Measurements from ENCODE around the gene GJA8. TPM values are rescaled to one million over a fixed set of nuclear protein-coding genes. Genes with fewer than 3 reads are reported as not detected.
"Not testable (repeated sequence)": the region's sequence is repeated elsewhere in the genome, so short reads cannot be mapped to it uniquely, and the experiment has no call there.

Gene GJA8
- total RNA-seq (ENCODE audit: low replicate concordance): not detected in 2 replicates
- long read RNA-seq: 0 reads

GRCh38 chr1:147902253-147902845 lies at the start of gene GJA8:
Gene GJA8 (plus strand): TSS chr1:147902795. CDS start chr1:147907956, 5,161 bp downstream.
- no peak for TF ChIP-seq CTCF (conservative IDR thresholded peaks at IDR 0.05)
- H3K36me3 Mint-ChIP-seq: no peaks in the 10 kb centered on the region
- no peaks in the 10 kb centered on the region for H3K9me3 Mint-ChIP-seq
- peaks cover 14% of the 10 kb centered on the region for H3K27me3 Mint-ChIP-seq
- H3K4me1 Mint-ChIP-seq (ENCODE audit: unreplicated experiment): peaks cover 5% of the 10 kb centered on the region
- no peak within 1 kb of the TSS for H3K27ac Mint-ChIP-seq
- no peak for DNase-seq (ENCODE audit: extremely low spot score, unreplicated experiment)
- H3K4me3 Mint-ChIP-seq: no peak within 1 kb of the TSS

GRCh38 chr1:147853391-147853790 lies 49.2 kb upstream of the GJA8 start:
- Mint-ChIP-seq H3K4me1 (ENCODE audit: unreplicated experiment) (peaks cover 7% of the 10 kb centered on the region), H3K36me3 (no peaks in the 10 kb centered on the region), H3K9me3 (peaks cover 7% of the 10 kb centered on the region), H3K4me3 (no peak overlapping the region), H3K27ac (no peak overlapping the region), H3K27me3 (peaks cover 9% of the 10 kb centered on the region)
- no peak for DNase-seq (ENCODE audit: extremely low spot score, unreplicated experiment)
- TF ChIP-seq CTCF (conservative IDR thresholded peaks at IDR 0.05): no peak

- not testable (repeated sequence) for DNase-seq (ENCODE audit: extremely low spot score, unreplicated experiment); H3K4me3 Mint-ChIP-seq; H3K27me3 Mint-ChIP-seq; H3K4me1 Mint-ChIP-seq (ENCODE audit: unreplicated experiment); H3K9me3 Mint-ChIP-seq; H3K36me3 Mint-ChIP-seq; H3K27ac Mint-ChIP-seq
These were observed 47.6 kb upstream of the GJA8 start for GRCh38 chr1:147854989-147855388.

GRCh38 chr1:147855996-147856395 lies 46.6 kb upstream of the GJA8 start:
- H3K27me3 Mint-ChIP-seq; H3K4me1 Mint-ChIP-seq (ENCODE audit: unreplicated experiment); H3K4me3 Mint-ChIP-seq; H3K9me3 Mint-ChIP-seq; H3K27ac Mint-ChIP-seq; H3K36me3 Mint-ChIP-seq; DNase-seq (ENCODE audit: extremely low spot score, unreplicated experiment): not testable (repeated sequence)

- H3K9me3 Mint-ChIP-seq; H3K27ac Mint-ChIP-seq; H3K4me1 Mint-ChIP-seq (ENCODE audit: unreplicated experiment); H3K4me3 Mint-ChIP-seq; H3K36me3 Mint-ChIP-seq; DNase-seq (ENCODE audit: extremely low spot score, unreplicated experiment): not testable (repeated sequence)
- peaks cover 12% of the 10 kb centered on the region for H3K27me3 Mint-ChIP-seq
These were observed 35.4 kb upstream of the GJA8 start for GRCh38 chr1:147867204-147867603.

GRCh38 chr1:147878022-147878421 lies 24.6 kb upstream of the GJA8 start:
- peaks cover 7% of the 10 kb centered on the region for H3K27me3 Mint-ChIP-seq
- H3K4me3 Mint-ChIP-seq: no peak overlapping the region
- no peaks in the 10 kb centered on the region for H3K4me1 Mint-ChIP-seq (ENCODE audit: unreplicated experiment)
- no peaks in the 10 kb centered on the region for H3K36me3 Mint-ChIP-seq
- H3K9me3 Mint-ChIP-seq: no peaks in the 10 kb centered on the region
- no peak for TF ChIP-seq CTCF (conservative IDR thresholded peaks at IDR 0.05)
- no peak overlapping the region for H3K27ac Mint-ChIP-seq
- DNase-seq (ENCODE audit: extremely low spot score, unreplicated experiment): no peak

- H3K4me1 Mint-ChIP-seq (ENCODE audit: unreplicated experiment): no peaks in the 10 kb centered on the region
- no peak overlapping the region for H3K4me3 Mint-ChIP-seq
- H3K36me3 Mint-ChIP-seq: no peaks in the 10 kb centered on the region
- no peak for TF ChIP-seq CTCF (conservative IDR thresholded peaks at IDR 0.05)
- DNase-seq (ENCODE audit: extremely low spot score, unreplicated experiment): no peak
- no peaks in the 10 kb centered on the region for H3K9me3 Mint-ChIP-seq
- H3K27me3 Mint-ChIP-seq: peaks cover 7% of the 10 kb centered on the region
- H3K27ac Mint-ChIP-seq: no peak overlapping the region
These were observed 22.7 kb upstream of the GJA8 start for GRCh38 chr1:147879911-147880310.

All from type B pancreatic cell (in vitro differentiated cells).